GM12891 (cell line): ENCODE results near the gene CD28.
"Not testable (repeated sequence)": the region's sequence is repeated elsewhere in the genome, so short reads cannot be mapped to it uniquely, and the experiment has no call there.

Experiments used
- DNase-seq: peaks from one replicate; pipeline ENCODE4 v3.0.0; 2011; ENCODE audit warnings: low spot score; ENCODE audit not compliant: insufficient read length
- FAIRE-seq: peaks from 2 replicates; lab custom pipeline; 2011; peaks lifted over from hg19 to GRCh38; lab: Jason Lieb, UNC
- PAX5 ChIP-seq: IDR thresholded peaks from 2 replicates; pipeline ENCODE4 v1.6.1; 2011; ENCODE audit warnings: low read length, moderate library complexity, mild to moderate bottlenecking; ENCODE audit not compliant: insufficient read depth, severe bottlenecking
- POLR2A ChIP-seq: IDR thresholded peaks from 2 replicates; pipeline ENCODE4 v1.6.1; 2011; ENCODE audit warnings: low read depth, low read length, control low read depth
- POLR2AphosphoS5 ChIP-seq: IDR thresholded peaks from 2 replicates; pipeline ENCODE4 v1.6.1; 2011; ENCODE audit warnings: low read depth, low read length, control low read depth
- POU2F2 ChIP-seq: IDR thresholded peaks from 2 replicates; pipeline ENCODE4 v1.6.1; 2011; ENCODE audit warnings: low read depth, mild to moderate bottlenecking, control low read depth, low read length, moderate library complexity
- SPI1 ChIP-seq: IDR thresholded peaks from 2 replicates; pipeline ENCODE4 v1.6.1; 2011; ENCODE audit warnings: low read depth, low read length, control low read depth
- TAF1 ChIP-seq: IDR thresholded peaks from 2 replicates; pipeline ENCODE4 v1.6.1; 2011; ENCODE audit warnings: low read depth, low read length, control low read depth

The CD28 gene

GRCh38 chr2:203758841-203759689, 52.6 kb downstream of the CD28 start:
- DNase-seq, result no peak
- no peak for FAIRE-seq
- no peak for TF ChIP-seq POU2F2
- TF ChIP-seq PAX5, result no peak
- TF ChIP-seq POLR2A, result no peak
- TF ChIP-seq POLR2AphosphoS5, result no peak
- no peak for TF ChIP-seq TAF1
- TF ChIP-seq SPI1, result no peak

- TF ChIP-seq POU2F2, result no peak
- TF ChIP-seq SPI1, result no peak
- TF ChIP-seq PAX5, result no peak
- no peak for TF ChIP-seq POLR2A
- no peak for TF ChIP-seq POLR2AphosphoS5
- TF ChIP-seq TAF1, result no peak
- DNase-seq (no peak), FAIRE-seq (no peak)
Observed at GRCh38 chr2:203759690-203760365, 53.4 kb downstream of the CD28 start.

- no peak for DNase-seq
- TF ChIP-seq SPI1 (no peak), TAF1 (no peak), POU2F2 (no peak), PAX5 (no peak), POLR2A (no peak), POLR2AphosphoS5 (no peak)
- FAIRE-seq, result no peak
Observed at GRCh38 chr2:203761121-203761520, 54.7 kb downstream of the CD28 start.

GRCh38 chr2:203763241-203763937, 57.0 kb downstream of the CD28 start:
- TF ChIP-seq POU2F2, result no peak
- TF ChIP-seq POLR2AphosphoS5, result no peak
- TF ChIP-seq SPI1, result no peak
- no peak for TF ChIP-seq POLR2A
- no peak for TF ChIP-seq TAF1
- TF ChIP-seq PAX5, result no peak
- FAIRE-seq (no peak), DNase-seq (no peak)

GRCh38 chr2:203763938-203764664, 57.7 kb downstream of the CD28 start:
- TF ChIP-seq PAX5 (no peak), POU2F2 (0 out of 2 replicates have a peak, but pooled peaks have one; percentile 30)
- FAIRE-seq, result peak; percentile 31
- peak; percentile 19 for DNase-seq

- DNase-seq (no peak), FAIRE-seq (no peak)
- TF ChIP-seq POLR2A (no peak), PAX5 (no peak)
Observed at GRCh38 chr2:203772456-203773165, 66.2 kb downstream of the CD28 start.

- FAIRE-seq (no peak), DNase-seq (no peak)
- TF ChIP-seq PAX5 (no peak), TAF1 (no peak), POU2F2 (no peak), SPI1 (no peak), POLR2AphosphoS5 (no peak), POLR2A (no peak)
Observed at GRCh38 chr2:203774760-203775159, 68.3 kb downstream of the CD28 start.

GRCh38 chr2:203775684-203776083, 69.2 kb downstream of the CD28 start:
- no peak for TF ChIP-seq POU2F2
- FAIRE-seq, result no peak

GRCh38 chr2:203777030-203777429, 70.6 kb downstream of the CD28 start:
- DNase-seq (no peak), FAIRE-seq (no peak)
- TF ChIP-seq SPI1 (no peak), PAX5 (no peak), TAF1 (no peak), POLR2A (no peak), POU2F2 (no peak), POLR2AphosphoS5 (no peak)

More at GRCh38 chr2:203775684-203776083, 69.2 kb downstream of the CD28 start:
- DNase-seq, result no peak

- DNase-seq, FAIRE-seq: not testable (repeated sequence)
Observed at GRCh38 chr2:203779477-203780073, 73.1 kb downstream of the CD28 start.
